Measurements from ENCODE around the gene COL4A1. TPM values are rescaled to one million over a fixed set of nuclear protein-coding genes. Genes with fewer than 3 reads are reported as not detected.

COL4A1 gene
- polyA plus RNA-seq, 1 donor (not counting 4 experiments of a cell fraction or from before 2014, with no cell fraction given): 22.3 TPM

- no peaks in the 10 kb centered on the region for H4K20me1 ChIP-seq (ENCODE audit: control insufficient read depth, extremely low read depth, insufficient read depth, low read length)
- dilution Hi-C loops (cut with MboI; ENCODE audit: extremely low pct_ligation_motif_present, low sequenced_read_pairs): no loop called here
- H3K36me3 ChIP-seq (ENCODE audit: control insufficient read depth in 2 of 2, extremely low read depth in 1 of 2, insufficient read depth in 2 of 2, low read length in 2 of 2): peaks cover 5 to 17% of the 10 kb centered on the region in 2 experiments
- no peak overlapping the region for H3K27ac ChIP-seq (ENCODE audit: control insufficient read depth, insufficient read depth, low read length)
- no peaks in the 10 kb centered on the region for H3K27me3 ChIP-seq (ENCODE audit: control insufficient read depth, extremely low read depth, insufficient read depth, low read length)
- no peaks in the 10 kb centered on the region for H3K79me2 ChIP-seq (ENCODE audit: control insufficient read depth, insufficient read depth, low read length)
- H3K9me1 ChIP-seq (ENCODE audit: control insufficient read depth, extremely low read depth, insufficient read depth, low read length): no peaks in the 10 kb centered on the region
- no peak for TF ChIP-seq EZH2 (IDR thresholded peaks at IDR 0.05; ENCODE audit: low read length)
- TF ChIP-seq CTCF (optimal IDR thresholded peaks at IDR 0.05 in 1 of 3, IDR thresholded peaks at IDR 0.05 in 1 of 3, conservative IDR thresholded peaks at IDR 0.05 in 1 of 3; ENCODE audit: extremely low read depth in 1 of 3, insufficient read depth in 2 of 3, low read length in 3 of 3): no peak
- FAIRE-seq (no peak), DNase-seq (ENCODE audit: low read depth, low spot score) (no peak)
- H3K4me2 ChIP-seq (ENCODE audit: control insufficient read depth, extremely low read depth, insufficient read depth, low read depth, low read length): no peak overlapping the region
- H3K4me3 ChIP-seq (ENCODE audit: control insufficient read depth in 2 of 3, extremely low read depth in 1 of 3, insufficient read depth in 2 of 3, low read depth in 1 of 3, low read length in 3 of 3): no peak overlapping the region
- H2AFZ ChIP-seq (ENCODE audit: control insufficient read depth, low read length): no peak overlapping the region
- H3K9me3 ChIP-seq (ENCODE audit: control insufficient read depth, low read depth, low read length): no peaks in the 10 kb centered on the region
- H3K9ac ChIP-seq (ENCODE audit: control insufficient read depth, extremely low read depth, insufficient read depth, low read length): no peak overlapping the region
- no peaks in the 10 kb centered on the region for H3K4me1 ChIP-seq (ENCODE audit: control insufficient read depth, extremely low read depth, insufficient read depth, low read length)
These were observed 111.1 kb downstream of the COL4A1 start for GRCh38 chr13:110195547-110196485.

GRCh38 chr13:110194451-110194850 lies 112.5 kb downstream of the COL4A1 start:
- H3K27ac ChIP-seq (ENCODE audit: control insufficient read depth, insufficient read depth, low read length): no peak overlapping the region
- H3K9me1 ChIP-seq (ENCODE audit: control insufficient read depth, extremely low read depth, insufficient read depth, low read length): no peaks in the 10 kb centered on the region
- no peaks in the 10 kb centered on the region for H3K79me2 ChIP-seq (ENCODE audit: control insufficient read depth, insufficient read depth, low read length)
- no peaks in the 10 kb centered on the region for H3K9me3 ChIP-seq (ENCODE audit: control insufficient read depth, low read depth, low read length)
- DNase-seq (ENCODE audit: low read depth, low spot score) (no peak), FAIRE-seq (no peak)
- no peak for TF ChIP-seq EZH2 (IDR thresholded peaks at IDR 0.05; ENCODE audit: low read length)
- TF ChIP-seq CTCF (optimal IDR thresholded peaks at IDR 0.05 in 1 of 3, IDR thresholded peaks at IDR 0.05 in 1 of 3, conservative IDR thresholded peaks at IDR 0.05 in 1 of 3; ENCODE audit: extremely low read depth in 1 of 3, insufficient read depth in 2 of 3, low read length in 3 of 3): no peak
- H3K4me3 ChIP-seq (ENCODE audit: control insufficient read depth in 2 of 3, extremely low read depth in 1 of 3, insufficient read depth in 2 of 3, low read depth in 1 of 3, low read length in 3 of 3): no peak overlapping the region
- no peak overlapping the region for H3K9ac ChIP-seq (ENCODE audit: control insufficient read depth, extremely low read depth, insufficient read depth, low read length)
- H3K36me3 ChIP-seq (ENCODE audit: control insufficient read depth in 2 of 2, extremely low read depth in 1 of 2, insufficient read depth in 2 of 2, low read length in 2 of 2): peaks cover 3 to 15% of the 10 kb centered on the region in 2 experiments
- dilution Hi-C loops (cut with MboI; ENCODE audit: extremely low pct_ligation_motif_present, low sequenced_read_pairs): no loop called here
- H4K20me1 ChIP-seq (ENCODE audit: control insufficient read depth, extremely low read depth, insufficient read depth, low read length): no peaks in the 10 kb centered on the region
- no peaks in the 10 kb centered on the region for H3K4me1 ChIP-seq (ENCODE audit: control insufficient read depth, extremely low read depth, insufficient read depth, low read length)
- H3K27me3 ChIP-seq (ENCODE audit: control insufficient read depth, extremely low read depth, insufficient read depth, low read length): no peaks in the 10 kb centered on the region
- no peak overlapping the region for H3K4me2 ChIP-seq (ENCODE audit: control insufficient read depth, extremely low read depth, insufficient read depth, low read depth, low read length)
- H2AFZ ChIP-seq (ENCODE audit: control insufficient read depth, low read length): no peak overlapping the region

All from keratinocyte (primary cell).